ENCODE results near the gene ELAVL1. TPM values are rescaled to one million over a fixed set of nuclear protein-coding genes. Genes with fewer than 3 reads are reported as not detected.

The ELAVL1 gene
- total RNA-seq, 4 donors from 2014 or later: 14.1 to 71.7 (median 39.3) TPM

DNA sequence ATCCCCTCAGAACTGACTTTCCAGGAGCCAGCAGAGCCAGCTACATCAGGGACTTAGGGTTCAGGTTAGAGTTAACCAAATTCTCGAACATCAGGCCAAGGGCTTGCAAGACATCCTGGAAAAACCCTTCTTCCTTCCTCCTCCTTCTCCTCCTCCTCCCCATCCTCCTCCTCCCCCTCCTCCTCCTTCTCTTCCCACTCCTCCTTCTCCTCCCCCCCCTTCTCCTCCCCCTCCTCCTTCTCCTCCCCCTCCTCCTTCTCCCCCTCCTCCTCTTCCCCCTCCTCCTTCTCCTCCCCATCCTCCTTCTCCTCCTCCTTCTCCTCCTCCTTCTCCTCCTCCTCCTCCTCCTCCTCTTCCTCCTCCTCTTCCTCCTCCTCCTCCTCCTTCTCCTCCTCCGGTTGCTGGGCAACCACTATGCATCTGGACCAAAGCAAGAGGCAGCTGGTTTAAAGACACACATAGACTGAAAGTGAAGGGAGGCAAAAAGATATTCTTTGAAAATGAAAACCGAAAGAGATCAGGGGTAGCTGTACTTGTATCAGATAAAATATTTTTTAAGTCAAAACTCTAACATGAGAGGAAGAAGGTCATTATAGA lies 41.2 kb upstream of the ELAVL1 start:
- no peak for DNase-seq
- no peaks in the 10 kb centered on the region for H3K4me1 ChIP-seq
- no peak overlapping the region for H3K4me3 ChIP-seq
- H3K36me3 ChIP-seq: no peaks in the 10 kb centered on the region
- no peaks in the 10 kb centered on the region for H3K9me3 ChIP-seq
- H3K27me3 ChIP-seq: no peaks in the 10 kb centered on the region
- no peak overlapping the region for H3K27ac ChIP-seq
- TF ChIP-seq, protein P1, sequence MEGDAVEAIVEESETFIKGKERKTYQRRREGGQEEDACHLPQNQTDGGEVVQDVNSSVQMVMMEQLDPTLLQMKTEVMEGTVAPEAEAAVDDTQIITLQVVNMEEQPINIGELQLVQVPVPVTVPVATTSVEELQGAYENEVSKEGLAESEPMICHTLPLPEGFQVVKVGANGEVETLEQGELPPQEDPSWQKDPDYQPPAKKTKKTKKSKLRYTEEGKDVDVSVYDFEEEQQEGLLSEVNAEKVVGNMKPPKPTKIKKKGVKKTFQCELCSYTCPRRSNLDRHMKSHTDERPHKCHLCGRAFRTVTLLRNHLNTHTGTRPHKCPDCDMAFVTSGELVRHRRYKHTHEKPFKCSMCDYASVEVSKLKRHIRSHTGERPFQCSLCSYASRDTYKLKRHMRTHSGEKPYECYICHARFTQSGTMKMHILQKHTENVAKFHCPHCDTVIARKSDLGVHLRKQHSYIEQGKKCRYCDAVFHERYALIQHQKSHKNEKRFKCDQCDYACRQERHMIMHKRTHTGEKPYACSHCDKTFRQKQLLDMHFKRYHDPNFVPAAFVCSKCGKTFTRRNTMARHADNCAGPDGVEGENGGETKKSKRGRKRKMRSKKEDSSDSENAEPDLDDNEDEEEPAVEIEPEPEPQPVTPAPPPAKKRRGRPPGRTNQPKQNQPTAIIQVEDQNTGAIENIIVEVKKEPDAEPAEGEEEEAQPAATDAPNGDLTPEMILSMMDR (IDR thresholded peaks at IDR 0.05): no peak
- TF ChIP-seq POLR2A (IDR thresholded peaks at IDR 0.05): no peak
- intact Hi-C loops (cut with DNase I; ENCODE audit: low total_unique reads): no loop called here

DNA sequence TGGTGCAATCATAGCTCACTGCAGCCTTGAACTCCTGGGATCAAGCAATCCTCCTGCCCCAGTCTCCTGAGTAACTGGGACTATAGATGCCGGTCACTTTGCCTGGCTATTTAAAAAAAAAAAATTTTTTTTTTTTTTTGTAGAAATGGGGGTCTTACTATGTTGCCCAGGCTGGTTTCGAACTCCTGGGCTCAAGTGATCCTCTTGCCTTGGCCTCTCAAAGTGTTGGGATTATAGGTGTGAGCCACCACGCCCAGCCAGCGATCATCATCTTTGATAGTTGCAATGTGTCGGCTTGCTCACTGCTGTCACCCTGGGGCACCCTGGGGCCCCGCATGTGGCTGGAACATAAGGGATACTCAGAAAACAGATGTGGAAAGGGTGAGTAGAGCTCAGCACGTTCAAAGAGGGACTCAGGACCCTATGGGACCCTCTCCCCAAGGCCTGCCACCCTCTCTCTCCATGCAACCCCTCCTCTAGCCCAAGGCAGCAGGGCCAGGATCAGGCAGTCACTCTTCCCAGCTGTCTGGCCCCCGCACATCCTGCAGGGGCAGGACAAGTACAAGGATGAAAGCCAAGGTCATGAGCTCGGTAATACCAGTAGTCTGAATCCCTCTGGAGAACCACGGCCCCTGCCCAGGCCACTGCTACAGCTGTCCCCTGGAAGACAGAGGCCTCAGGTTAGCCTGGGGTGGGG lies 40.6 kb upstream of the ELAVL1 start:
- H3K36me3 ChIP-seq: no peaks in the 10 kb centered on the region
- no peak overlapping the region for H3K27ac ChIP-seq
- intact Hi-C loops (cut with DNase I; ENCODE audit: low total_unique reads): no loop called here
- no peak overlapping the region for H3K4me3 ChIP-seq
- no peaks in the 10 kb centered on the region for H3K9me3 ChIP-seq
- no peaks in the 10 kb centered on the region for H3K4me1 ChIP-seq
- no peak for DNase-seq
- H3K27me3 ChIP-seq: no peaks in the 10 kb centered on the region
- no peak for TF ChIP-seq POLR2A (IDR thresholded peaks at IDR 0.05)
- TF ChIP-seq, protein P1 (IDR thresholded peaks at IDR 0.05): no peak

DNA sequence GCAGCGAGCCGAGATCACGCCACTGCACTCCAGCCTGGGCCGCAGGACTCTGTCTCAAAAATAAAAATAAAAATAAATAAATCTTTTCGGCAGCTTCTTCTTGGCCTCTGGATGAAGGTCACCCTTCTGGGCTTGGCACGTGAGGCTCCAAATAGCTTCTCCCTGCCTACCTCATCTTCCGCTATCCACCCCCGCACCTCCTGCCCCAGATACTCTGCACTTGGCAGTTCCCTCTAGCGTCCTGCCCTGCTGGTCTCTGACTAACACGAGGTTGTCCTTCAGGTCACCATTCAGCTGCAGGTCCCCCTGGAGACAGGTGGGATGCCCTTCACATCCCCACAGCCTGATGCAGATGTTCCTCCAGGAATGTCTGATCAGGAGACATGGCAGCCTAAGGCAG lies 38.6 kb upstream of the ELAVL1 start:
- Histone ChIP-seq H3K36me3 (no peaks in the 10 kb centered on the region), H3K9me3 (no peaks in the 10 kb centered on the region), H3K4me3 (no peak overlapping the region), H3K27ac (no peak overlapping the region), H3K4me1 (no peaks in the 10 kb centered on the region), H3K27me3 (no peaks in the 10 kb centered on the region)
- DNase-seq: no peak
- TF ChIP-seq POLR2A (IDR thresholded peaks at IDR 0.05): no peak
- TF ChIP-seq, protein P1 (IDR thresholded peaks at IDR 0.05): no peak
- intact Hi-C loops (cut with DNase I; ENCODE audit: low total_unique reads): no loop called here

DNA sequence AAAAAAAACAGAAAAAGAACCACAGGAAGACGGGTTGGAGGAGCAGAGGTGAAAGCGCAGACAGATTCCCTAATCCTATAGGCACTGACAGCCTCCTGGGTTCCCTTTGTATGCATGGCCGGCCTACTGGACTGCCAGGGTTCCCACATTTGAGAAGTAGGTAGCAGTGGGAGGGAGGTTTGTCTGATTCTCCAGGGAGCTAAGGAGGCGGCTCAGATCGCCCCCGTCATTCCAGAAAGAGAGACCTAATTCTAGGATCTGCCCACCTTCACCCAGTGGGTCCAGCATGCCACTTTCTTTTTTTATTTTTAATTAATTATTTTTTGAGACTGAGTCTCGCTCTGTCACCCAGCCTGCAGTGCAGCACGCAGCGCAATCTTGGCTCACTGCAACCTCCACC lies 37.5 kb upstream of the ELAVL1 start:
- no peak for DNase-seq
- intact Hi-C loops (cut with DNase I; ENCODE audit: low total_unique reads): no loop called here
- Histone ChIP-seq H3K4me1 (no peaks in the 10 kb centered on the region), H3K4me3 (no peak overlapping the region), H3K27me3 (no peaks in the 10 kb centered on the region), H3K36me3 (no peaks in the 10 kb centered on the region), H3K27ac (no peak overlapping the region), H3K9me3 (no peaks in the 10 kb centered on the region)
- TF ChIP-seq POLR2A (IDR thresholded peaks at IDR 0.05): no peak
- TF ChIP-seq, protein P1 (IDR thresholded peaks at IDR 0.05): no peak

DNA sequence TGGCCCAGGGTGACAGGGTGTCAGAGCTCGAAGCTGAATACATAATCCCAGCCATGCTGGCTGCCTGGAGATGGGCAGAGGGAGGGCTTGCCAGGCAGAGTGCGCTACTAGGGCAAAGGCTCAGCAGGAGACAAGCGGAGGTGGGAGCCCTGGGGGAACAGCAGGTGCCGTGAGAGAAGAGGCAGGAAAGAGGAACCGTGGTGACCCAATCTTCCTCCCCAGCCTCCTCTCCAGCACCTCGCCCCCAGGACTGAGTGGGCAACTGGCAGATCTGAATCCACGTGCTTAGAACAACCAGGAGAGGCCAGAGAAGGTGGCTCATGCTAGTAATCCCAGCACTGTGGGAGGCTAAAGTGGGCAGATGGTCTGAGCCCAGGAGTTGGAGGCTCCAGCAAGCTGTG lies 36.1 kb upstream of the ELAVL1 start:
- Histone ChIP-seq H3K36me3 (no peaks in the 10 kb centered on the region), H3K27me3 (no peaks in the 10 kb centered on the region), H3K4me1 (no peaks in the 10 kb centered on the region), H3K4me3 (no peak overlapping the region), H3K9me3 (no peaks in the 10 kb centered on the region), H3K27ac (no peak overlapping the region)
- no peak for DNase-seq
- intact Hi-C loops (cut with DNase I; ENCODE audit: low total_unique reads): no loop called here
- no peak for TF ChIP-seq POLR2A (IDR thresholded peaks at IDR 0.05)
- TF ChIP-seq, protein P1 (IDR thresholded peaks at IDR 0.05): no peak
